GF-D8 (cell line): ENCODE measurements around the gene ACSL4.

Source experiments
- DNase-seq: peaks from one replicate; lab custom pipeline; 2025; lab: John Stamatoyannopoulos, UW

ACSL4 gene

DNA sequence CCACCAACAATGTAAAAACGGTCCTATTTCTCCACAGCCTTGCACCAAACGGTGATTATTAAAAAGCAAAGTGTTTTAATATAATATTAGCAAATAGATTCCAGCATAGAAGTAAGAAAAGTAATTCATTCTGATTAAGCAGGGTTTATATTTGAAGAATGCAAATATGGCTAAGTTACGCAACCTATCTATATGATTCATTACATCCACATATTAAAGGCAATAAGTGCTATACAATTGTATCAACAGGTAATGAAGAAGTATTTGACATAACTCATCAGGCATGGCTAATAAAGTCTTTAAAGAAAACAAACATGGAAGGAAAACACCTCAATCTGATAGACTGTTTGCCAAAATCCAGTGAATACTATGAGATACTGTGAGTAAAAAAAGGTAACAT is 137.0 kb downstream of the ACSL4 start:
- DNase-seq: no peak
